ENCODE measurements around the gene CHTF8. TPM values are rescaled to one million over a fixed set of nuclear protein-coding genes. Genes with fewer than 3 reads are reported as not detected.

Gene CHTF8
- total RNA-seq, 2 experiments from 2014 or later: 111 to 115 TPM

DNA sequence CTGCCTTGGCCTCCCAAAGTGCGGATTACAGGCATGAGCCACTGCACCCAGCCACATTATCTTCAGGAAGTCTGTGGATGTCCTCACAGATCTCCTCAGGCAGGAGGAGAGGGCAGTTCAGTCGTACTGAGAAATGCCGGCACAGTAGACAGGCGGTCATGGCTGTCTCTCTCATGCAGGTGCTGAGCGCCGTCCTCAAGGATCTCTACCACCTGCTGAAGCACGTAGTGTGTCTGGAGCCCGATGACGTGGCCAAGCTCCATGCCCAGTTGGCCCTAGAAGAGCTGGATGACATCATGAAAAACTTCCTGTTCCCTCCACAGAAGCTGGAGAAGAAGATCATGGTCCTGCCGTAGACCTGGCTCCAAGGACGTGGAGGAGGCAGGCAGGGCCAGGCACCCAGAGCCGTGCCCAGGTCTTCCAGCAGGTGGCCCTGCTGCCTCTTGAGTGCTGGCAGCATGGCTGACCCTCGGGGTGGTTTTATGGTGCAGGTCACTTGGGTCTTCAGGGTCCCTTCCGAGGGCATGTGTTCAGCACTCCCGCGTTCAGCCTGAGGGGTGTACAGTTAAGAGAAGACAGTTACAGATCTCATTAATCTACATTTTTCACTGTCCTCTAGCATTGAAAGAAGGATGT lies 49.0 kb downstream of the CHTF8 start:
- peaks cover under 1% of the 10 kb centered on the region for H3K4me1 Mint-ChIP-seq (ENCODE audit: low read depth)
- no peaks in the 10 kb centered on the region for H3K27me3 Mint-ChIP-seq
- no peak overlapping the region for H3K4me3 Mint-ChIP-seq
- DNase-seq (no peak), ATAC-seq (no peak)
- POLR2A ChIA-PET: interaction anchor here (0.6 kb wide), 1 partner anchor 113 kb away, joined by 4 read pairs; no protein-coding TSS in a partner anchor
- peaks cover 10% of the 10 kb centered on the region for H3K36me3 Mint-ChIP-seq (ENCODE audit: low read depth)
- H3K27ac Mint-ChIP-seq: no peak overlapping the region
- intact Hi-C loops (cut with micrococcal nuclease): no loop called here
- TF ChIP-seq CTCF (IDR thresholded peaks at IDR 0.05): no peak
- CTCF ChIA-PET: interaction anchor here (1.8 kb wide), 1 partner anchor 41 kb away, joined by 6 read pairs; no protein-coding TSS in a partner anchor
- no peaks in the 10 kb centered on the region for H3K9me3 Mint-ChIP-seq

- Mint-ChIP-seq H3K4me1 (ENCODE audit: low read depth) (no peaks in the 10 kb centered on the region), H3K36me3 (ENCODE audit: low read depth) (peaks cover 1% of the 10 kb centered on the region), H3K9me3 (no peaks in the 10 kb centered on the region), H3K27ac (no peak overlapping the region), H3K4me3 (no peak overlapping the region), H3K27me3 (no peaks in the 10 kb centered on the region)
- intact Hi-C loops (cut with micrococcal nuclease): no loop called here
- ChIA-PET POLR2A (interaction anchor here (1.9 kb wide), 1 partner anchor 11 kb away, joined by 4 read pairs; no protein-coding TSS in a partner anchor), CTCF (no interaction called here)
- no peak for DNase-seq
- TF ChIP-seq CTCF (IDR thresholded peaks at IDR 0.05): no peak
- no peak for ATAC-seq
Observed at GRCh38 chr16:69079697-69080096, 52.7 kb downstream of the CHTF8 start.

GRCh38 chr16:69078073-69078472 lies 54.3 kb downstream of the CHTF8 start:
- ChIA-PET CTCF (no interaction called here), POLR2A (no interaction called here)
- no peak for DNase-seq
- H3K36me3 Mint-ChIP-seq (ENCODE audit: low read depth): peaks cover 1% of the 10 kb centered on the region
- H3K9me3 Mint-ChIP-seq: no peaks in the 10 kb centered on the region
- intact Hi-C loops (cut with micrococcal nuclease): no loop called here
- no peak for TF ChIP-seq CTCF (IDR thresholded peaks at IDR 0.05)
- H3K4me3 Mint-ChIP-seq: no peak overlapping the region
- no peak for ATAC-seq
- H3K27me3 Mint-ChIP-seq: no peaks in the 10 kb centered on the region
- no peaks in the 10 kb centered on the region for H3K4me1 Mint-ChIP-seq (ENCODE audit: low read depth)
- H3K27ac Mint-ChIP-seq: no peak overlapping the region

DNA sequence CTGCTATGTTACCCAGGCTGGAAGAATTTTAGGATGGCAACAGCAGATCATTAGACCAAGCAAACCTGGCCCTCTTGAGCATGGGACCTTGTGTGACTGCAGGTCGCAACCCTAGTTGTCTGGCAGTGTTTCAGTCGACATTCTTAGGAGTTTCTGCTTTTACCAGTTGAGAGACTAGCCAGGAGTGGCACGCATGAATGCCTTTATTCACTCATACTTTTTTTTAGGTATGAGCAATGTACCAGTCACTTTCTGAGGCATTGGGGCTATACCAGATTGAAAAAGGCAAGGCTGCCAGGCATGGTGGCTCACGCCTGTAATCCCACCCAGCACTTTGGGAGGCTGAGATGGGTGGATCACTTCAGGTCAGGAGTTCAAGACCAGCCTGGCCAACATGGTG lies 55.1 kb downstream of the CHTF8 start:
- intact Hi-C loops (cut with micrococcal nuclease): no loop called here
- Mint-ChIP-seq H3K4me3 (no peak overlapping the region), H3K4me1 (ENCODE audit: low read depth) (no peaks in the 10 kb centered on the region), H3K36me3 (ENCODE audit: low read depth) (peaks cover 1% of the 10 kb centered on the region), H3K27me3 (no peaks in the 10 kb centered on the region), H3K9me3 (no peaks in the 10 kb centered on the region), H3K27ac (no peak overlapping the region)
- TF ChIP-seq CTCF (IDR thresholded peaks at IDR 0.05): no peak
- ChIA-PET CTCF (no interaction called here), POLR2A (no interaction called here)
- DNase-seq: no peak
- no peak for ATAC-seq

- intact Hi-C loops (cut with micrococcal nuclease): no loop called here
- H3K27ac Mint-ChIP-seq: no peak overlapping the region
- ATAC-seq (no peak), DNase-seq (no peak)
- ChIA-PET POLR2A (no interaction called here), CTCF (interaction anchor here (0.9 kb wide), 1 partner anchor 483 kb away, joined by 3 read pairs; no protein-coding TSS in a partner anchor)
- H3K36me3 Mint-ChIP-seq (ENCODE audit: low read depth): peaks cover 1% of the 10 kb centered on the region
- H3K9me3 Mint-ChIP-seq: no peaks in the 10 kb centered on the region
- no peak for TF ChIP-seq CTCF (IDR thresholded peaks at IDR 0.05)
- H3K27me3 Mint-ChIP-seq: no peaks in the 10 kb centered on the region
- H3K4me3 Mint-ChIP-seq: no peak overlapping the region
- no peaks in the 10 kb centered on the region for H3K4me1 Mint-ChIP-seq (ENCODE audit: low read depth)
Observed at GRCh38 chr16:69073181-69073702, 59.1 kb downstream of the CHTF8 start.

Data from activated CD8-positive, alpha-beta T cell treated with anti-CD3 and anti-CD28 coated beads for 36 hours (primary cell).